ENCODE measurements around the gene SSBP1.

The SSBP1 gene

DNA sequence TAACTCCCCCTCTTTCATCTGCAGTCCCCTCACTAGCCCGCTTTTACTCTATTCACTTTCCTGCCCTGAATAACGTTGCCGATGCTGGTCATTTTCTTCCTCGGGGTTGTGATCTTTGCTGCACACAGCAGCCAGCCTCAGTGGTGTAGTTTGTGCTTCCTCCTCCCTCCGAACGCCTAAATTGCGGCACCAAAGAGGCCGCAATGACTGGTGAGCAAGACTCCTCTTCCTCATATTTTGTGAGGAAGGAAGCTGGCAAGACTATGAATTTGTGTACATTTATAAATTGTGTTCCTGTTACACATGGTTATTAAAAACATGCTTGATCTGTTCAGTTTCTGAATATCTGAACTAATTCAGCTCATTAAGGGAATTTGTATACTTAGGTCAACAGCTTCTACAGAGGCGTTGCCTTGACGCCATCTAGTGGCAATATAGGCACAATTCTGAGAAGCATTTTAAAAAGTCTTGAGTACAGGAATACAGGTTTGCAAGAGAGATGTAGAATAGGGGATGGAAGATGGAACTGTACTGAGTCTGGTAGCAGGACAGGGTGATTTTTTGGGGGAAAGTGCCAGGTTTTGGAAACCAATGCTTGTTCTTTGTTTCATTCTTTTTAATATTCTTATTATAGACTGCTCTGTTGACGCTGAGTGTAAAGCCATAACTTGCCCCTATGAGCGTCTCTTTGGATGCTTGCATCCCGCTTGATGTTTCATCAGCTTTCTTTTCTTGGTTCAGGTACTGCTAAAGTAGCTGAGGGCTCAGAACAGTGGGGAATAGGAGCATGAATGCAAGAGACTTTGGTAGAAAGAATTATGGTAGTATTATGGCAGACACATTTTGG is 47.8 kb downstream of the SSBP1 start:
- DNase-seq: peak; percentile 60 to 74

- DNase-seq: no peak
These were observed 50.1 kb downstream of the SSBP1 start for GRCh38 chr7:141788296-141788695.

DNA sequence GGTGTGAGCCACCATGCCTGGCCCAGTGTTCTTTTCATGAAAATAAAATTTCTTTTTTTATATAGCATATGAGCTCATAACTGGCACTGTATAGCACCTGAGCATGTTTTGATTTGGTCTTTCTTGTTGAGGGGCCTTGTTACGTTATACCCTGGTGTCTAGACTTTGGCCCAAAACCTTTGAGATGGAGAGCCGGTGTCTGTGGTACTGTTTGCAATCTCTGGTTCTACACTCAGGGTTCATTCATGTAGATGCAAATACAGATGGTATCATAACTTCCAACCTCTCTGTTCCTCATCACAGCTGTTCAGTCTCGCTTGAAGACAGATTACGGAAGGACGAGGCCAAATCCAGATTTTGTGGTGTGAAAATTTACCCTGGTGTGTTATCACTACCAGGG is 51.8 kb downstream of the SSBP1 start, which contains the start of gene TAS2R5:
Gene TAS2R5, plus strand, starts transcription at position 301 of the 400 bp plus-strand sequence. CDS start 145 bp downstream, outside the sequence.
- no peak for DNase-seq

DNA sequence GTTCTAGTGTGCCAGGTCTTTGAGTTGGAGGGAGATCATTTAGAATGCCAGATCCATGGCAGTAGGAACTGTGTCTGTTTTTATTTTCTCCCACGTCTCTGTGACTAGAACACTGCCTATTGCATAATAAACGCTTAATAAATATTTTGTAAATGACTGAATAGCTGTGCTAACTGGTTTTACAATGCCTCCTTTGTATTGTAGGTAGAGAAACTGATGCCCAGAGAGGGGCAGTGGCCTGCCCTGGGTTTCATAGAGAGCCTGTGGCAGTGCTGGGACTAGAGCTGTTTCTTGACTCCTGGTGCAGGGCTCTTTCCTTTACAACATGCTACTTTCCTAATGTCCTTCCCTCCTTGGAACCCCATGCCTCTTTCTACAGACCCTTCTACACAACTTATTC is 54.4 kb downstream of the SSBP1 start:
- no peak for DNase-seq
